ENCODE results near the gene ASPG.

Gene ASPG

DNA sequence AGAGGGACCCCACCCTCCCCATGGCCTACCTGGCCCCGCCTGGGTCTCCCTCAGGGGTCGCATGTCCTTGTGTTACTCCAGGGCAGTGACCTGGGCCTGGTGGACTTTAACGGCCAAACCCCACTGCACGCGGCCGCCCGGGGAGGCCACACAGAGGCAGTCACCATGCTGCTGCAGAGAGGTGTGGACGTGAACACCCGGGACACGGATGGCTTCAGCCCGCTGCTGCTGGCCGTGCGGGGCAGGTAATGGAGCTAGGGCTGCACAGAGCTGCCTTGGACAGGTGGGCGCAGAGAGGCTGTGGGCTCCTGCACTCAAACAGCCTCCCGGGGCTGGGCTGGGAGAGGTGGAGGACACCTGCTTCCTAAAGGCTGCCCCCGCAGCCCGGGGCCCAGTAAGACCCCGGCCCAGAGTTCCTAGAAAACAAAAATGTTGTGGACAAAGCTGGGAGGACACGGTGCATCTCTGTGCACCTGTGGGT lies 21.6 kb downstream of the ASPG start:
- no peak for DNase-seq

DNA sequence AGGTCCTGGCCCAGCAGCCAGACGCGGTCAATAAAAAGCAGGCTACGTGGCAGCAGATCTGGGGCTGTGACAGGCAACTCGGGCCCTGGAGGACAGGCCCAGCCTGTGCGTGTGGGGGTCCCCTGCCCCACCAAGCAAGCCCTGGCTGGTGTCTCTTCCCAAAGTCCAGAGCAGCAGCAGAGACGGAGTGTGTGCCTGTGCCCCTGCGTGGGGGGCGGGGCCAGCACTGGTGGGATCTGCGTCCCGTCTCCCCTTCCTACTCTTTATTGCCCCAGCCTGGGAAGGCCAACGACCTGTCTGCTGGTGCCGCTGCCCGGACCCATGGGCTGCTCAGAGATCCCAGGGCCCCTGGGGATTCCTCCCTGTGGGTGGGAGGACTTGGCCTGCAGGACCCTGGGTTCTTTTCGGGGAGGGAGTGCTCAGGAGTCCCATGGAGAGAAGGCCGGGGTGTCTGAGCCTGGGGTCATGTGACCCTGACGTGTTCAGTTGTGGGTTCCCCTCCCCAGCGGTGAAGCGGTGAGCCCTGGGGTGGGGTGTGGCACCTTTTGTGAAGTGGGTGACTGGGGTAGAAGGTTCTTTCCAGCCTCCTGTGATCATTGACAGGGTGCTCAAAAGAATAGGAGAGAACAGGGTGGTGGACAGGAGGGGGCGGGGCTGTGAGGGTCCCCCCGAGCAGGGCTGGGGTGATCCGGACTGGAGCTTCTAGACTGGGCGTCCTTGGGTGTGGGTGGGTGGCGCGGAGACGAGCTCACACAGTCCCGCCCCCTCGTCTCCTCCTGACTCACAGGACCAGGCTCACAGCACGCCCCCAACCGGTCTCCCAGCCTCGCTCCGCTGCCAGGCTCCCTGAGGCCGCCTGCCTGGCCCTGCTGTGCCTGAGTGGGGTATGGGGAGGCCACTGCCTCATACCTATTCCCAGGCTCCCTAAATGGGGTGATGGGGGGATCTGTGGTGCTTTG lies 22.4 kb downstream of the ASPG start:
- DNase-seq = no peak

GRCh38 chr14:104108570-104109541 lies 23.4 kb downstream of the ASPG start:
- DNase-seq = no peak

- DNase-seq = no peak
These were observed 24.3 kb downstream of the ASPG start for GRCh38 chr14:104109731-104110361.

DNA sequence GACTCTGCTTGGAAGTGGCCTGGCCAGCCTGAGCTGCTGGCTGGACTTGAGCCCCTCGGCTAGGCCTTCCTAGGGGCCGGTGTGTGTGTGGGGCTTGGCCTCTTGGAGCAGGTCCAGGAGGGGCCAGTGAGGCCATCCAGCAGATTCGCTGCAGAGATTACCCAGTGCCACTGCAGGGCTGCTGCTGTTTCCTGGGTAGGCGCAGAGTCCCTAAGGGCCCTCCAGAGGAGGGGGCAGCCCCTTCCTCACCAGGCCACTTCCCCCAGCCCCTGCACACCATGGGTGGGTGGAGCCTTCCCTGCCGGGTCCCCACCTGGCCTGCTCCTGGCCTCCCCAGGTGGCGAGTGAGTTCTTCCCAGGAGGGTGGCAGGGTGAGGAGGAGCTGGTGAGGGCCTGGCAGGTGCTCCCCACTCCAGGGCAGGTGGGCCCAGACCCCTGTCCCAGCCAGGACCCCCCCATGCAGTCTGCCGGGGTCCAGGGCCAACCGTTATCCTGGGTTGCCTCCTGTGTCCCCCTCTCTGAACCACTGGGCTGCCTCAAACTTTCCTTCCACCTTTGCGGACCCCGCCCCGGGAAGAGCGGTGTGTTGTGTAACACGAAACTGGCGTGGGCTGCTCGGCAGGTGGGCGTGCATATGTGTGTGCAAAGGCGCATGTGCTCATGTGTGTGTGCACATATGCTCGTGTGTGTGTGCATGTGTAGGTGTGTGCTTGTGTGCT lies 25.1 kb downstream of the ASPG start:
- no peak for DNase-seq

DNA sequence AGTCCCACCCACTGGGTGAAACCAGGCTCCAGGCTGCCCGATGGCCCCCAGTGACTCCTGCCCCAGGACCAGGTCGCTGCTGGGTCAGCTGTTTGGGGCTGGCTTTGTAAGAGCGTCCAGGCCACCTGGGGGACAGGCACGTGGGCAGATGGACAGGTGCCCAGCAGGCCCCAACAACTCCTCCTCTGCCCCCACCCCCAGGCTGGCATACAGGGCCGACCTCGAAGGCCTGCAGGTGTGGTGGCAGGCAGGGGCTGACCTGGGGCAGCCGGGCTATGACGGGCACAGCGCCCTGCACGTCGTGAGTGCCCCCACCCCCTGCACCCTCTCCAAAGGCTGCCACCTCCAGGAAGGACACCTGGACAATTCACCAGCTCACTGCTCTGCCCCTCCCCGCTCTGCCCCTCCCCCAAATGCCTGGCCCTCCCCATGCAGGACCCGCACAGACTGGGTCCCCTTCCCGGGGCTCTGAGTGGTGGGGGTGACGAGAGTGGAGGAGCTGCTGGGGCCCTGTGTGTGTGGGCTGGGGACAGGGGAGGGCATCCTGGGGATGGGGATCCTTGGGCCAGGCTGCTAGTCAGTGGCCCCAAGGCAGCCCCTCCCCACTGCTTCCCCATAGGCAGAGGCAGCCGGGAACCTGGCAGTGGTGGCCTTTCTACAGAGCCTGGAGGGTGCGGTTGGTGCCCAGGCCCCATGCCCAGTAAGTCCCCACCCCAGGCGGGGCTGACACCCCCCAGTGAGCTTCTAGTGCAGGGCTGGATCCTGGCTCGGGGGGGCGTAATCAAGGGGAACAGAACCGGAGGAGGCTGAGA lies 26.0 kb downstream of the ASPG start:
- no peak for DNase-seq

- no peak for DNase-seq
These were observed 26.6 kb downstream of the ASPG start for GRCh38 chr14:104112113-104112505.

- no peak for DNase-seq
These were observed 27.4 kb downstream of the ASPG start for GRCh38 chr14:104112609-104113571.

- no peak for DNase-seq
These were observed 28.3 kb downstream of the ASPG start for GRCh38 chr14:104113631-104114420.

DNA sequence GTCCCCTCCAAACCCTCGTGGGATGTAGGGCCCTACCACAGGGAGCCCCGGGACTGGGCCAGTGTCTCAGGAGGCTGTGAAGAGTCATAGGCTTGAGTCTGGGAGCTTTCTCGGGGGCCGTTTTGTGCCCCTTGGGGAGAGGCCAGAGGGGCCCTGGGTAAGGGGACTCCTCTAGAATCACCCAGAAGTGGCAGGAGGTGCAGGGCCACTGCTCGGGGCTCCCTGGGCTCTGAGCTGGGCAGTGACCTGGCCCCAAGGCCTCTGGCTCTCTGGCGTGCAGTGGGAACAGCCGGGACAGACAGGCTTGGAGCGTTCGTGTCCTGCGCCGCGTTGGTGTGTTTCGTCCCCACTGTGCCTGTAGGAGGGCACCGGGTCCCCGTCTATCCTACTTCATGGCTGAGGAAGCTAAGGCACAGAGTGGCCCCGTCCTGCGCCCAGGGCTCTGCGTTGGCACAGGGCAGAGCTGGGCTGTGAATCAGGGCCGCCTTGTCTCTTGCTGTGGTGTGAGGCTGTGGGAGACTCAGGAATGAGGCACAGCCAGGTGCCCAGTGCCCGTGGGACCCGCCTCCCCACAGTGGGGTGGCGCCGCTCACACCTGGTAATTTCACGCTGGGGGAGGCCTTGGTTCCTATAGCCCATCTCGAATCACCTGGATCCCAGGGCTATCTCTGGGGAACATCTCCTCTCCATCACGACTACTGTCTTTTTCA lies 29.1 kb downstream of the ASPG start:
- no peak for DNase-seq

DNA sequence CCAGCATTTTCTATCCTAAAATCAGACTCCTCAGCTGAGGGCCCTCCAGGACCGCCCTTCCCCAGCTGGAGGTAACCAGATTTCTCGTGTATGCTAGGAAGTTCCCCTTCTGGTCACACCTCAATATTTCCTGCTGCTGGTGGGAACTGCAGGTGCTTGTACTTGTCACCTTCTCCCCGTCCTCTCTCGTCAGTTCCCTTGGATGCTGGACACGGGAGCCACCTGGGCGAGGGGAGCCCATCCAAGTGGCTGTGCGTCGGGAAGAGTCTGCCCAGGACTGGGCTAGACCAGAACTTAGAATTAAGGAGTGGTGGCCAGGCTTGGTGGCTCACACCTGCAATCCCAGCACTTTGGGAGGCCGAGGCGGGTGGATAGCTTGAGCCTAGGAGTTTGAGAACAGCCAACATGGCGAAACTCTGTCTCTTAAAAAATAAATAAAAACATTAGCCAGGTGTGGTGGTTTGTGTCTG lies 29.7 kb downstream of the ASPG start:
- DNase-seq = no peak

GRCh38 chr14:104115691-104116287 lies 30.3 kb downstream of the ASPG start:
- DNase-seq = no peak

GRCh38 chr14:104116288-104116755 lies 30.8 kb downstream of the ASPG start:
- DNase-seq = no peak

DNA sequence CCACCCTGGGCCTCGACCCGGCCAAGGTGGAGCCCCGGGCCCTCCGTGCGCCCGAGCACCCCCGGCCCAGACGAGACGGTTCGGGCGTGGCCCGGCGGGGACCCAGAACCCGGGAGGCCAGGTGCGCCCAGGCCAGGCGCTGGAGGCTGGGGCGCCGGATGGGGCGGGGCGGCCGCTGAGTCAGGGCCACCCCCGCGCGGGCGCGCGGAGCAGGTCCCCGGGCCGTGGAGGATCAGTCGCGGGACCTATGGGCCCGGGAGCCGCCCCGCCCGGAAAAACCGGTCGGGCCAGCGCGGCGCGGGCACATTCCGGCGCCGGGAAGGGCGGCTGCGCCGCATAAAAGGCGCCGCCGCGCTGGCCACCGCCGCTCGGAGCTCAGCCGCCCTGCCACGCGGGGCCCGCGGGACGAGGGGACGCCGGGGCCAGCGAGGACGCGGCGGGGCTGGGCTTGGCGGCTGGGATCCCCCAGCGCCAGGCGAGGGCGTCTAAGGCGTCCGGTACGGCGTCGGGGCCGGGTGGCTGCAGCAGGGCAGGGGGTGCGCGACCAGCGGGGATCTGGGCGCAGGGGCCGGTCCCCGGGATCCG lies 31.3 kb downstream of the ASPG start:
- DNase-seq = no peak

DNA sequence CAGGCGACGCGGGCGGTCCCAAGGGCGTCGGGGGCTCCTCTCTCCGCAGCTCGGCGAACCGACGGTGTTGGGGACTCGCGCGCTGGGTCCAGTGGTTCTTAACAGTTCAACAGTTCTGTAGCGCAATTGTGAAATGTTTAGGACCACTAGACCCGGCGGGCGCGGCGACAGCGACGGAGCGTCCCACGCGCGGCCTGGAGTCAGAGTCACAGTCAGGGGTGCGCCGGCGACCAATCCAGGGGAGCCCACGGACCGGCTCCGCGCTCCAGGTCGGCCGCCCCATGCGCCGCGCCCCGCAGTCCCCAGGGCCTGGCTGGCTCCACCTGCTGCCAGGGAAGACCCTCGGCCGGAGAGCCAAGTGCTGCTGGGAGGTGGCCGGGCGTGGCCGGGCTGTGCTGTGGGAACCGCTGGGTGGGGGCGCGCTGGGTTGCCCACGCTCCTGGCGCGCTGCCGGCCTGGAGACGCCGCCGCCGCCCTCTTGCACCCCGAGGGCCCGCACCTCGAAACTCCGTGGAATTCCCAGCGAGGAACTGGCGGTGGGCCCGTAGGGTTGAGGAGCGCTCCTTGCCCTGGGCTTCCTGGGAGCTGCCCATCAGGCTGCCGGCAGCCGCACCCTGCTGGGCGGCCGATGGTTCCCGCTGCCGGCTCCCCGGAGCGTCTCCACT lies 32.0 kb downstream of the ASPG start:
- DNase-seq = no peak

GRCh38 chr14:104118006-104118844 lies 32.7 kb downstream of the ASPG start:
- DNase-seq = no peak

All from cerebellar nuclear complex (tissue), 1 donor.